ENCODE measurements around the gene SCYL1.

SCYL1 gene

DNA sequence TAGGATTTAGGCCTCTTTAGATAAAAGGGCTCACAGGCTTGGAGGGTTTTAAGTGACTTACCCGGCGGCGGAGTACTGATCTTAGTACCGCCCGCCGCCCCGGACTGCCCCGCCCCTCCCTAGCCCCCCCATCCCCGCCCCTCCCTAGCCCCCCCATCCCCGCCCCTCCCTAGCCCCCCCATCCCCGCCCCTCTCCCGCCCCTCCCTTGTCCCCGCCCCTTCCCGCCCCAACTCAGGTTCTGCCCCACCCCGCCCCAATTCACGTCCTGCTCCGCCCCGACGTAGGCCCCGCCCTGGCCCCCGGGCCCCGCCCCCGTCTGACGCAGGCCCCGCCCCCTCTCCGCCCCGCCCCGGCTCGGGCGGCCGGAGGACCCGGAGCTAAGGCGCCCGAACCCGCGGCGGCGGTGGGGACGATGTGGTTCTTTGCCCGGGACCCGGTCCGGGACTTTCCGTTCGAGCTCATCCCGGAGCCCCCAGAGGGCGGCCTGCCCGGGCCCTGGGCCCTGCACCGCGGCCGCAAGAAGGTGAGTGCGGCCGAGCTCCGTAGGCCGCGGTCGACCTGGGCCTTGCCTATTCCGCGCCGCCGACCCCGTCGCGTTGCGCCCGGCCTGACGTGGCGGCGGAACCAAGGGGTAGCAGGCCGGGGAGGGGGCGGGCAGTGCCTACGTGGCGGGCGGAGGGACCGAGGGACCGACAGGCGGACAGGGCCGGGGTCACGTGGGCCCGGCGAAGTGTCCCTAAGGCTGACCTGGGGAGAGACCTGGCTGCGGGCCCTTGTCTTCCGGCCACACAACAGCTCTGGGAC lies at the start of gene SCYL1:
Gene SCYL1, plus strand, starts transcription at position 343 of the 805 bp plus-strand sequence. Its CDS starts 71 bp downstream, at position 414.
- DNase-seq = peak; percentile 74 to 76

DNA sequence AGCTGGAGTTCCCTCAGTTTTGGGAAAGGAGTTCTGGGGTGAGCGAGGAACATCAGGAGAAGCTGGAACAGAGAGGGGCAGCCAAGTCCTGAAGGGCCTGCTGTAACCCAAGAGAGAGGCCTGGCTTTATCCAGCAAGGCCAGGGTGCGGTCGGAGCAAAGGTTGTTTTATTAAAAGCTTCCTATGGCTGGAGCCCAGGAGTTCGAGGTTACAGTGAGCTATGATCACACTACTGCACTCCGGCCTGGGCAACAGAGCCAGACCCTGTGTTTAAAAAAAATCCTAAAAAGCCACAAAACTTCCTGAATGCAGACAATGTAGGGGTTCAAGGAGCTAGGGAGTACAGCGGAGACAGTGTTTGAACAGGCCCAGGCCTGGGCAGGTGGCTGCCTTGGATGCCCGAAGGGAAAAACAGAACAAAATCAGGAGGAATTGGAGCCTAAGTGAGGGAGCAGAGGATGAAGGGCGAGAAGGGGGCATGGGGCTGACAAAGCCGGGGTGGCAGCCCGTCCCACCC lies 48.2 kb upstream of the SCYL1 start:
- DNase-seq = no peak

DNA sequence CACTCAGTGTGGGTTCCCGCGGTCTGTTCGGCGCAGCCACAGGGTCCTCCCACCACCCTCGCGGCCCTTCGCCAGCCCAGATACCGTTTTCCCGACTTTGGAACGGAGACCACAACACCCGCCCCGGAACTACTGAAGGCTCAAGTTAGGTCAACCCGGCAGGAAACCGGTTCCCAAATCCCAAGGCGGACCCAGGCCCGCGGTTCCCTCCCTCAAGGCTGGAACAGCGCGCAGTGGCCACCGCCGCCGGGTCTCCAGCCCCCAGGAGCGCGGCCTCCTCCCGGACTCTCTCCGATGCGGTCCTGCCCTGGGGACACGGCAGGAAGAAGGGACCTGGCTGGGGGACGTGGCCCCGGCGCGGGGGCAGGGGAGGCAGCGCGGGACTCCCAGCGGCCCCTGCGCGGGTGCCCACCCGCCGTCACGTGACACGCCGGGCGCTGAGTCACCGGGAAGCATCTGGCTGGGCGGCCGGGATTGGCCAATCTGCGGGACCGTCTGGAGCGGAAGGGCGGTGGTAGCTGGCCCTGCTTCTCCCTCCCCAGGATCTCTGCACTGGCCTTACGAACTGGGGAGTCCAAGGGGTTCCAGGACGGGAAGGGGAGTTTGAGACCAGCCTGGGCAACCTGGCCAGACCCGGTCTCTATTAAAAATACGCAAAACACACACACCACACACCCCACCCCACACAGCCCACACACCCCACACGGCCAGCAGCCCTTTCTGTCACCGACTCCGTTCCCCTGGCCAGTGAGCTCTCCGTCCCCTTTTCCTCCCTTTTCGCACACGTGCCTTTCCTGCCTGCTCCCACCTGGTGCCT lies 47.5 kb upstream of the SCYL1 start:
- peak; percentile 86 for DNase-seq

DNA sequence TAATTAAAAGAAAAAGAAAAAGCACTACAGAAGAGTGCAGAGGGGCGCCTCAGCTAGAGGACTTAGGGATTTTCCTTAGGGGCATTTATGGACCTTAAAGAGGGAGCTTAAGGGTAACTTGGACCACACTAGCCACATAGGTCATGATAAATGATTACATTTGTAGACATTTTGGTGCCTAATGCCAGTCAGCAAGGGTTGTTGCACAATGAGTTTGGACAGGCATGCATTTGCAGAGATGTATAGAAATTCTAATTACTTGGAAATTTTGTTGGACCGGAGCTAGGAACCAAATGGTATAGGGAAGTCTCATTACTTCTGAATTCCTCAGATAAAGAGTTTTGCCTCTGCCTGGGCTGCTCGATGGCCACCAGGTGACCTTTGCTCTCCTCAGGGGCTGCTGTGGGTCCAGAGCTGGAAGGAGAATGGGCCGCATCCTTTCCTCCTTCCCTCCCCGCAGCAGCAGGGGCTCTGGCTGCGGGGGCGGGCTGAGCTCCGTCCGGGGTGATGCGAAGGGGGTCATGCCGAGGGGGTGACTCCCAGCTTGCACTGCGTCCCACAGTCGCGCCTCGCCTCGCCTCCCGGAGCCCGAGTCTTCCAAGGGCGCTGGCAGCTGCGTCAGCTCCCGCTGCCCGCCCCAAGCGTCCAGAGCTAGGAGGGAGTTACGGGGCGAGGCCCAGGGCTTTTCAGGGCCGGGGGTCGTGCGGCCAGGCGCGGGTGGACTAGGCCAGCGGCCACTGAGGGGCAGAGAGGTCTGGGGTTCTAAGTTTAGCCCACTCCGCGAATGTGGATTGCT lies 46.3 kb upstream of the SCYL1 start:
- DNase-seq = no peak

DNA sequence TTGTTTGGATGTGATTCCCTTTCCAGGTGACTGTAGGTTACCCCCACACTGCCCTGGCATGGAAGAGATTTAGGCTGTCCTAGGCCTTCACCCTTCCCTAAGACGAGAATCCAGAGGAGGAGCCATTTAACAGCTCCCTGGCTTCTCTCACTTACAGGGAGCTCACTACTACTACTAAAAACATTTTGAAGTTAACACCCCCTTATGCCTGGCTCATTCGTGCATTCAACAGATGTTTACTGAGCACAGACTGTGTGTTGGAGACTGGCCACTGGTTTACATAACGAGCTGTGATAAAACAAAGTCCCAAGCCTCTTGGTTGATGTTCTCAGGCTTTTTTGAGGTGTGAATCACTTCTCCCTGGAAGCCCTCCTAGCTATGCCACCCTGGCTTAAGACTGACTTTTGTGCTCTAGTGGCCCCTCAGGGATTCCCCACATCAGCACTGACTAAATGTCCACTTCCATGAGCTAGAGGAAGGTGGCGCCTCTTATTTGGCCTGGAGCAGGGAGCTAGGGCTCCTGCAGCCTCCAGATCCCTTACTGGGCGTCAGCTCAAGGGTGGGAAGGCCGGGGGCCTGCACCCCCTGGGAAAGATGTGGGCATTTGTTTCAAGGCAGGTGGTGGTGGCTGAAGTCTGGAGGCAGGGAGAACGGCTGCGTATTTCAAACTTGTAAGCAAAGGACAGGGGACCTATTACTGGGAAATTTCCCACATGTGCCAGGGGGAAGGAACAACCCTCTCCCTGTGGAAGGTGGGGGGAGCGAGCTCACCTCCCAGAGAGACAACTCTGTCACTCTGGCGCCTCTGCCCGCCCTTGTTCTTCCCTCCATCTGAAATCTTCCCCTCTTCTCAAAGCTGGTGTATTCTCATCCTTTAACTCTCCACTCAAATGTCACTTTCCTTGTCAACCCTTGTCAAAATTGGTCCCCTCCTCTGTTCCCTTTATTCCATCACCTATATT lies 45.4 kb upstream of the SCYL1 start:
- no peak for DNase-seq

DNA sequence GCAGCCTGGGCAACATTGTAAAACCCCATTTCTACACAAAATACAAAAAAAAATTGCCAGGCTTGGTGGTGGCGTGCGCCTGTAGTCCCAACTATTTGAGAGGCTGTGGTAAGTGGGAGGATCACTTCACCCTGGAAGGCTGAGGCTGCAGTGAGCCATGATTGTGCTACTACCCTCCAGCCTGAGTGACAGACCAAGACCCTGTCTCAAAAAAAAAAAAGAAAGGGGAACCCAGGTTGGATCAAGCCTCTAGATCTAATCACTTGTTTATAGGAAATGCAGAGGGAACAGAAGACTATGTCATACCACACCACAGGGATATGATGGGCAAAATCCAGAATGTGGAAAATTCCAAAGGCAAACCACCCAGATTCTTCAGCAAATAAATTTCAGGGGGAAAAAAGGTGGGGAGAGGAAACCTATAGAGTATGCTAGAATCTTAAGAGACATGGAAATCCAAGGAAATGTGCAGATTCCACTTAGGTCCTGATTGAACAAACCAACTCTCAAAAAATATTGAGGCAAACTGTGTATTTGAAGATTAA lies 42.5 kb upstream of the SCYL1 start:
- no peak for DNase-seq

DNA sequence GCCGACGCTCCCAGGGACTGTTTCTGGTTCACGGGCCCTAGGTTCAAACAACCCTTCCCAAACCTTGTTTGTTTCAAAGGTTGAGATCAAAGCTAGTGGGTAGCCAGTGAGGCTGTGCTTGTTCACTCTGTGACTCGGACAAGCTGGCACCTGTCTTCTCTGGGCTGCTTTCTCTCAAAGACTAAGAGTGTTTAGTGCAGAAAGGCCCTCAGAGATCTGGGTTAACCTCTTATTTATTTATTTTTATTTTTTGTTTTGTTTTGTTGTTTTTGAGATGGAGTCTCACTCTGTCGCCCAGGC lies 39.0 kb upstream of the SCYL1 start:
- no peak for DNase-seq

DNA sequence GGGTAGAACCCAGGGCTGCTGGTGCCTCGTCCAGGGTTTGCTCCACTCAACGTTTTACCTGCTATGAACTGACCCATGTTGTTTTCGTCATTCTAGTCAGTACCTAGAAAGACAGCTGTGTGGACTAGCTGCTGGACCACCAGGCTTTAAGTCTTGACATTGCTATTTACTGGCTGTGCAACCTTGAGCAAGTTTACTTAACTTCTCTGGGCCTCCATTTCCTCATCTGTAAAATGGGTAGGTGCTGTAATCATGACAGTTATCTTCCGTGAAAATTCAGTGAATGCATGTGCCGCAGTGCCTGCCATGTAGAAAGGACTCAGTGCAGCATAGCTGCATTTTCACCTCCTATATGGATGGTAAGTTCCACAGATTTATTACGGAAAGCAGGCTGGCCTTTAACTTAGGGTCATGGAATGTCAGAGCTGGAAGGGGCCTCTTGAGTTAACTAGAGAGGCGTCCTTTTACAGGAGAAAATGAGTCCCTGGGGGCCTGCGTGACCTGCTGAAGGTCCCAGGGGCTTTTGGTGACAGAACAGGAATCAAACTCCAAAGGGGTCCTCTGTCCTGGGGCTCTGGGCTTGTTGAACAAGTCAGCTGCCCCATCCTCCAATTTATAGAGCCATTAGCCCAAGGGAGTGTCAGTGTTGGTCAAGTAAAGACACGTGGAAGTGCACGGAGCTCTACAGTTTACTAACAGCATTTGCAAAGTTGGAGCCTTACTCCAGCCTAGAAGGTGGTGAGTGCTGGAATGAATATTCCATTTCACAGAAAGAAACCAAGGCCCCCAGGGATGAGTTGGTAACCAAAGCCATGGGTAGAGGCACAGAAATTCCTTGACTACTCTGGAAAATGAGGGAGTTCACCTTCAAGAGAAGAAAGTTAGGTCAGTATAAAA lies 38.1 kb upstream of the SCYL1 start:
- no peak for DNase-seq

DNA sequence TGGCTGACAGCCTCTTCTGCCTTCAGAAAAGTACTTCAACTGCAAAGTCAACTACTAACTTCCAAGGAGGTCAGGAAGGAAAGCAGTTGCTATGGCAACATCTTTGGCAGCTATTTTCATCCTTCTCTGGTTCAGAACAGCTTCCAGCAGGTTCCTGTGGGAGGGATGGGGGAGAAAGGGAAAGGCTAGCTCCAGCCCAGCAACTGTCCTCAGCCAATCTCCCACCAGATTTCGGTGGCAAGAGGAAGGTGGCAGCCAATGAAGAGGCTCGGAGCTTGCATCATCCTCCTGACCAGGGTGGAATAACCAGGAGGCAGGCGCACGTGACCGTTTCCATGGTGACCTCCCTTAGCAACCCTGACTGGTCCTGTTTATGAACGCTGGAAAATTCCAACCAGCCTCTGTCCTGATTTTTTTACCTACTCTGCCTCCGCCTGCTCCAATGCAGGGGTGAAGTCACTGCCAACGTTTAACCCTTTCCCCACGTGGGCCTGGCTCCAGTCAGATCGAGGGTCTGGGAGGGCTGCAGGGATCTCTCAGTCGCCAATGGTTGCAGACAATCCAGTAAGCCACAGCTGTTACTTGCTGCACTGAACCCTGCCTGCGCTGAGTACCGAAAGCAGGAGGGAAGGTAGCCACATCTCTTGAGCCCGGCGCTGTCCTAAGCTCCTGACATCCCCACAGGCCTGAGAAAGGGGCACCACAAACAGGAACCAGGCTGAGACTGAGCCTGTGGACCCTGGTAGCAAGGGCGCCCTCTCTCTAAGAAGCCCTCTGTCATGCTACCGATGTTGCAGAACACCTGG lies 37.2 kb upstream of the SCYL1 start:
- DNase-seq = no peak

DNA sequence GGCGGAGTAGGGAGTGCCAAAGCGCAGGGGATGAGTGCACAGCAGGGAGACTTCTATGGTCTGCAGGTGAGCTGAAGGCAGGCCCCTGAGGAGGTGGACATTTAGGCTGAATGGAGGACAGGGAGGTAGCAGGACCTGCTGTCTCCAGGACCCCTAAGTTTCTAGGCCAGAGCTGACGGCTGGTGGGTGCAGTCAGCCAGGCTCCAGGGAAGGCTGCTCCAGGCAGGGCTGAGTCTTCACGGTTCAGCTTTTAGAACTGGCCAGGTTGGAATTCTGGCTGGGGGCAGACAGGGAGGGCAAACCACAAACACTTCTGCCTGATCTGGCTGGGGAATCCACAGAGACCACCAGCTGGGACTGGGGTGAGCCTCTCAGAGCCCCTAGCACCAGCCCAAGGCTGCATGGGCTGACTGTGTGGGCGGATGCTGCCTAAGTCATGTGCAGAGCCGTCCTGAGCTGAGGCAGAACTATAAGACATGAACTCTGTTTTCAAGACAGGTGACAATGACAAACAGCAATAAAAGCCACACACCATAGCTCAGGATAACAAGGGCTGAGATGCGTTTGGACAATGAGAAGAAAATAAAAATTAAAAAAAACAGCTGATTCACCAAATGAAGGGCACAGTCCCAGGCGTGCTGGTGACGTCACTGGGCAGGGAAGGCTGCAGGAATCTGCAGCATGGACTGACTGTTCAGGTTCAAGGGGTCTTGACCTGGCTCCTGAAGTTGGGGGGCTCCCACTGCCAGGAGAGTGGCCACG lies 36.4 kb upstream of the SCYL1 start:
- DNase-seq = no peak

DNA sequence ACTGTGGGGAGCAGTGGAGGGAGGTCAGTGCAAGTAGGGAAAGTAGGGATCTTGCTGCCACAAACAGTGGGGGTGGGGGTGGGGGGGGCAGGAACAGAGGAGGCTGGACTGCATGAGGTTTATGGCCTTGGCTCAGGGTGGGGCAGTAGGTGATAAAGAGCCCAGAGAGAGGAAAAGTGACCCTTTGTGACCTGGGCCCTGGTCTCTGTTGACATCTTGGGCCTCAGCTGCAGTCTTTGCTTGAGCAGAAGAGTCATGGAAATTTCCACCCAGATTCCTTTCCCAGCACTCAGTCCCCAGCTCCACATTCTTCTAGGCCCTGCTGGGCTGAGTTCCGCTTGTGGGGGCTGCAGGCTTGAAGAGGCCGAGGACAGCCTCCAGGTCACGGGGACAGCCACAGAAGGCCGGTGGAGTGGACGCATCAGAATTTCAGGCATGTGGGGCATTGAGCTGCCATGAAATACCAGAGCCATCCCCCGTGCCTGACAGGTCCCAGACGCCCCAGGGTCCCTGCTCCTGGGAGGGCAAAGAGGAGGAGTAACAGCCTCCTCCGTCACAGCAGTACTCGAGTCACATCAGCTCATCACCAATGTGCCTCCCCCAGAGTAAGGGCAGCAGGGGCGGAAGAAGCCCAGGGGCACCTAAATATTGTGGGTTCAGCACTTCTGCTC lies 35.7 kb upstream of the SCYL1 start:
- DNase-seq = no peak

DNA sequence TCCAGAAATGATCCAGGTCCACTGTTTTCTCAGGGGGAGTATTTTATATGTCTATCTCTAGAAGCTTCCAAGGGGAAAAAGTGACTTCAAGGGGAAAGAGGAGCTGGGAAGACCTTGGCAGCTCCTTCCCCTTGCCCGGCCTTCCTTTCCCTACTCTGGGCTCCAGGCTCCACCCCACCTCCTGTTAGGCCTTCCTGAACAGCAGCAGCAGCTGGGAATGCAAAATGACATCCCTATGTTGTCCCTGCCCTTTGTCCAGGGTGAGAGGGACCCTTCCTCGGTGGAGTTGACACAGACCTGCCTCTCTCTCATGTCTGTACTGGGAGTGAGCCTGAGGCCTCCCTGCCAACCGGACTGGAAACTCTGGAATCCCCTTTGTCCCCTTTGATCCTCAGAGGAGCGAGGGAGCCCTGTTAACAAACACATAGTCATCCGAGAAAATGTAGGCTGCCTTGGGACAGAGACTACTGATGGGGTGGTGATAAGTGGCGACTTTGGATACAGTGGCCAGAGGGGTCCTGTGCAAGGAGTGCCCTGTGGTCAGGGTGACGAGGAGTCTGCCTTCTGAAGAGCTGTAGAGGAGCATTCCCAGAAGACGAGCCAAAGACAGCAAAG lies 35.1 kb upstream of the SCYL1 start:
- no peak for DNase-seq

DNA sequence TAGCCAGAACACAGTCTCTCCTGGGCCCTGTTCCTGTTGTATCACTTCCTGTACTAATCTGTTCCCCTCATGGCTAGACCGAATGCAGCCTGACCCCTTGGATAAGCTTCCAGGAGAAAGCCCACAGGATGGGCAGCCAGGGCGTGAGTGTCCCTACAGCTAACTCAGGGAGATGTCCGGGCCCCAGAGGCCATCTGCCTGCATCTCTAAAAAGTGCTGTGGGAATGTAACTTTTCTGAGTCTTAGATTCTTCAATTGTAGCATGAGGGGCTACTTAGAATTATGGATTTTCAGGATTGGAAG lies 33.8 kb upstream of the SCYL1 start:
- no peak for DNase-seq

DNA sequence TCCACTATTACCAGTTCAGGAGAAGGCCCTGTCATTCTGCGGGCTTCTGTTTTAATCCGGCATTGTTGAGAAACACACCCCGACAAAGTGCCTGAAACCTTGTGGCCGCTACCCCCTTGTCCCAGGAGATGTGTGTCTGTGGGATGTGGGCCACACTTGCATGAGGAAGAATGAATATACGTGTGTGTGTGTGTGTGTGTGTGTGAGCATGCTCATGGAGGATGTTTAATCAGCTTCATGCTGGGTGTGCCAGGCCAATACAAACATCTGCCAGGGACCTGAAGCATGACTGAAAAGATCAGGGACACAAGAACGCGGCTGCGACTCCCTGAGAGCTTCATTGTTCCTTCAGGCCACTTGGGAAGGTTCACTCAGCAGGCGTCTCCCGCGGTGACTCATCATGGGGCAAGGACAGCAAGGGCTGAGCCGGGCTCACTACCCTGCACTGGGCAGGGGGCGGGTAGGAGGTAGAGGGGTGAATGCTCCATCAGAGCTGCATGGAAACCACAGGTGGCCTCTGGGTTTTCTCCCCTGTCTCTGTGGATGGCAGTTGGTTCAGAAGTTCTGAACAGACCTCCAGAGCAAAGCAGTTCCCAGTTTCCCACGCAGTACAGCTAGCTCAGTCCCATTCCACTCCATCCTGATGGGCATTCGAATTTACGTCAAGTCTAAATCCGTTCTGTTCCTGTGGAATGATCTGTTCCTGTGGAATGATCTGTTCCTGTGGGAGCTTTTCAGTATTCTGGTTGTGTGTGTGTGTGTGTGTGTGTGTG lies 33.1 kb upstream of the SCYL1 start:
- DNase-seq = no peak

DNA sequence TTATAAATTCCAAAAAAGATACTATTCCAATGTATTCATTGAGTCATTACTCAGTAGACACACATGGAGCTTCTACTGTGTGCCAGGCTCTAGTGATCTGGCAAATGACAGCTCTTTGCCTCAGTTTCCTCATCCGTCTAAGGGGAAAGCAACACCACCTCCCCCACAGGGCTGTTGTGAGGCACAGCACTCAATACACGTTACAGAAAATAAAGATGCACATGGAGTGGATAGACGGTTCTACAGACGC lies 32.6 kb upstream of the SCYL1 start:
- no peak for DNase-seq

DNA sequence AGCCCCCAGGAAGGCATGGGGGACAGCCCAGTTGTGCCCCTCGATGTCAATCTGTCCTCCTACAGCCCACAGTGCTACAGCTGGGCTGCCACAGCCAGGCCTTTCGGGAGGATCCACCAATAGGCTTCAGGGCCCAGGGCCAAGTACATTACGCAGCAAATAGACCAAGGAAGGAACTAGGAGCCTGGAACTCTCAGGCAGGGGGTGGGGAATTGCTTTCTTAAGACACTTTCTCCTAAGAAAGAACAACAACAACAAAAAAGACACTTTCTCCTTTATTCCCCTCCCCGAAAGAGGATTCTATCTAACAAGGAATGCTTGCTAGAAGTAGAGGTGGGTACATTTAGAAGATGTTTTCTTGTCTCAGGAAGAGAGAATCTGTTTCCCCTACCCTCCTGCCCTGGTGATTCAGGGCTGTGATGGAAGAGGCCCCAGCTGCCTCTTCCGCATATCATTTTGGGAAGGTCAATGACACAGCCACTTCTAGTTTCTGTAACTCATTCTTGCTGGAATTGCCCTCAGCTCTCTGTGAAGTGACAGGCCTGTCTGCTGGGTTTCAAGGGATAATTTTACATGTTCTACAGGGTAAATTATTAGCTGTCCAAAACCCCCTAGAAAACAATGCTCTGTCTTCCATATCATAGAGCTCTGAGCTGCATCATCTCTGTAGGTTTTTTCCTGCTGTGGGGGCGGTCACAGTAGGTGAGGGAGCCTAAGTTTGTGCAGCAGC lies 32.1 kb upstream of the SCYL1 start:
- DNase-seq = no peak
